Suprapubic skin (tissue), 3 donors: ENCODE data around the gene NGFR.

ENCODE experiments used
- EP300 ChIP-seq: sonication (generic); formaldehyde crosslinking; IDR thresholded peaks from one replicate; pipeline ENCODE4 v1.6.1; 2017; ENCODE audit warnings: antibody characterized with exemption
- TF ChIP-seq, protein P1 (sequence below), 2 donors: fragments of 200-600 bp in 1 of 2; fragments of 450-650 bp in 1 of 2; sonication (generic) in 1 of 2; IDR thresholded peaks; one replicate each; pipeline ENCODE4 v1.5.1; 2016 to 2019; ENCODE audit warnings: antibody characterized with exemption in 2 of 2, mild to moderate bottlenecking in 1 of 2, moderate library complexity in 1 of 2

DNA sequence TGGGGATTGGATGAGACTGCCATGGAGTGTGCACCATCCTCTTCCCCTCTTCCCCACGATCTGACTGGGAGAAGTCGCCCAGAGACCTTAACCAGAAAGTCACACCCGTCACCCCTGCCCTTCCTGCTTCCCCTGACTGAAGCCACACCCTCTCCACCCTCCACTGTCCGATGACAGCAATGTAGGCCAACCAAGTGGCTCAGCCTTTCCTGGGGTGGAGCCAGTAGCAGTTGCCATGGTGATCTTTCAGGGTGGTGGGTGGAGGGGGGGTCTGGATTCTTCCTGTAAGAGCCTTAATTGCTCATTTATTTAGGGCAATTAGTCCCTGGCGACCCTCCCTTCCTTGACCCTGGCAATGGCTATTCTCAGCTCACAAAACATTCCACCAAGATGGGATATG is 42.9 kb upstream of the NGFR start:
- TF ChIP-seq, protein P1, sequence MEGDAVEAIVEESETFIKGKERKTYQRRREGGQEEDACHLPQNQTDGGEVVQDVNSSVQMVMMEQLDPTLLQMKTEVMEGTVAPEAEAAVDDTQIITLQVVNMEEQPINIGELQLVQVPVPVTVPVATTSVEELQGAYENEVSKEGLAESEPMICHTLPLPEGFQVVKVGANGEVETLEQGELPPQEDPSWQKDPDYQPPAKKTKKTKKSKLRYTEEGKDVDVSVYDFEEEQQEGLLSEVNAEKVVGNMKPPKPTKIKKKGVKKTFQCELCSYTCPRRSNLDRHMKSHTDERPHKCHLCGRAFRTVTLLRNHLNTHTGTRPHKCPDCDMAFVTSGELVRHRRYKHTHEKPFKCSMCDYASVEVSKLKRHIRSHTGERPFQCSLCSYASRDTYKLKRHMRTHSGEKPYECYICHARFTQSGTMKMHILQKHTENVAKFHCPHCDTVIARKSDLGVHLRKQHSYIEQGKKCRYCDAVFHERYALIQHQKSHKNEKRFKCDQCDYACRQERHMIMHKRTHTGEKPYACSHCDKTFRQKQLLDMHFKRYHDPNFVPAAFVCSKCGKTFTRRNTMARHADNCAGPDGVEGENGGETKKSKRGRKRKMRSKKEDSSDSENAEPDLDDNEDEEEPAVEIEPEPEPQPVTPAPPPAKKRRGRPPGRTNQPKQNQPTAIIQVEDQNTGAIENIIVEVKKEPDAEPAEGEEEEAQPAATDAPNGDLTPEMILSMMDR (IDR thresholded peaks at IDR 0.05) = no peak
- TF ChIP-seq EP300 = no peak
